K562 (cell line): Measurements from ENCODE around the gene ARF1. TPM values are rescaled to one million over a fixed set of nuclear protein-coding genes. Genes with fewer than 3 reads are reported as not detected.

Experiments
- C11orf30 ChIP-seq: fragments of 450-650 bp; IDR thresholded peaks from 2 replicates; pipeline ENCODE4 v1.6.1; 2016; ENCODE audit warnings: low read depth, mild to moderate bottlenecking
- CBFB ChIP-seq: sonication (generic); formaldehyde crosslinking; IDR thresholded peaks from 2 replicates; pipeline ENCODE4 v1.4.0; 2020; ENCODE audit warnings: mild to moderate bottlenecking, missing genetic modification reagents
- CCNT2 ChIP-seq: IDR thresholded peaks from 2 replicates; pipeline ENCODE4 v1.6.1; 2011; ENCODE audit warnings: borderline replicate concordance, low read depth, mild to moderate bottlenecking, moderate library complexity, mixed read lengths, low read length; ENCODE audit not compliant: insufficient read length; ENCODE audit errors: extremely low read depth
- CREB1 ChIP-seq, 2 experiments: sonication (generic) in 1 of 2; formaldehyde crosslinking in 1 of 2; IDR thresholded peaks; 2 replicates each; pipeline versions ENCODE4 v1.6.1 to v1.8.0; 2012 to 2022; ENCODE audit warnings: inconsistent platforms in 1 of 2, mild to moderate bottlenecking in 1 of 2, missing genetic modification reagents in 1 of 2, moderate library complexity in 1 of 2
- EP300 ChIP-seq: IDR thresholded peaks from 2 replicates; pipeline ENCODE4 v1.6.1; 2012; ENCODE audit warnings: low read length, improper control_type of control experiment
- HDAC1 ChIP-seq, 2 experiments: fragments of 450-650 bp; IDR thresholded peaks; 2 replicates each; pipeline ENCODE4 v1.6.1; 2016 to 2017; ENCODE audit warnings: inconsistent platforms in 1 of 2, mild to moderate bottlenecking in 1 of 2, moderate library complexity in 1 of 2
- HMG20A ChIP-seq: fragments of 450-650 bp; formaldehyde crosslinking; conservative IDR thresholded peaks from 2 replicates; pipeline ENCODE4 v1.4.0; 2020; ENCODE audit warnings: mild to moderate bottlenecking, mixed read lengths
- KDM1A ChIP-seq, 2 experiments: fragments of 450-650 bp; IDR thresholded peaks; 2 replicates each; pipeline ENCODE4 v1.6.1; 2016; ENCODE audit warnings: mild to moderate bottlenecking in 2 of 2
- KLF13 ChIP-seq: fragments of 450-650 bp; IDR thresholded peaks from 2 replicates; pipeline ENCODE4 v1.6.1; 2016; ENCODE audit warnings: missing genetic modification characterization, low read depth, mild to moderate bottlenecking, missing compliant biosample characterization, moderate library complexity, borderline replicate concordance
- MBD2 ChIP-seq: sonication (generic); IDR thresholded peaks from 2 replicates; pipeline ENCODE4 v1.6.1; 2016; ENCODE audit warnings: low read depth, borderline replicate concordance
- NCOR1 ChIP-seq: fragments of 450-650 bp; IDR thresholded peaks from 2 replicates; pipeline ENCODE4 v1.6.1; 2016; ENCODE audit warnings: mild to moderate bottlenecking, moderate library complexity
- RUNX1 ChIP-seq: sonication (generic); IDR thresholded peaks from 2 replicates; pipeline ENCODE4 v1.6.1; 2016; ENCODE audit warnings: antibody characterized with exemption, low read depth
- SIX5 ChIP-seq, 2 experiments: IDR thresholded peaks; 2 replicates each; pipeline ENCODE4 v1.6.1; 2011; ENCODE audit warnings: low read length in 2 of 2, borderline replicate concordance in 1 of 2, low read depth in 1 of 2, mild to moderate bottlenecking in 1 of 2, moderate library complexity in 1 of 2; ENCODE audit not compliant: insufficient read depth in 1 of 2
- SMAD1 ChIP-seq: fragments of 150-350 bp; IDR thresholded peaks from 2 replicates; pipeline ENCODE4 v1.6.1; 2014; ENCODE audit warnings: low read length, low read depth; ENCODE audit not compliant: partially characterized antibody
- SOX6 ChIP-seq: fragments of 450-650 bp; IDR thresholded peaks from 2 replicates; pipeline ENCODE4 v1.6.1; 2014; ENCODE audit warnings: mild to moderate bottlenecking
- TBL1XR1 ChIP-seq, 2 experiments: IDR thresholded peaks; 2 replicates each; pipeline ENCODE4 v1.6.1; 2012; ENCODE audit warnings: improper control_type of control experiment in 2 of 2, low read length in 2 of 2, mild to moderate bottlenecking in 1 of 2
- TBP ChIP-seq: optimal IDR thresholded peaks from 2 replicates; pipeline ENCODE3; 2011; ENCODE audit warnings: low read depth, low read length, improper control_type of control experiment
- ZNF217 ChIP-seq: sonication (generic); formaldehyde crosslinking; IDR thresholded peaks from 2 replicates; pipeline ENCODE4 v1.8.0; 2022; ENCODE audit warnings: mild to moderate bottlenecking, missing genetic modification reagents
- ZNF77 ChIP-seq: fragments of 250-450 bp; sonication (Bioruptor Pico); IDR thresholded peaks from 2 replicates; pipeline ENCODE4 v1.5.0; 2020
- polyA plus RNA-seq, 8 experiments: library from polyadenylated mRNA; depleted of rRNA in 4 of 8; stranded (reverse) in 5 of 8; unstranded in 3 of 8; fragments of >200 nt; fragmentation: Nextera tagmentation in 2 of 8; fragmentation: Illumina TruSeq in 1 of 8; extraction: Ambion mirVana in 2 of 8; extraction: Trizol in 1 of 8; gene quantifications; 2 replicates each; pipeline versions ENCODE4 v1.2.1 to v1.2.3, GENCODE V29; 2011 to 2014; ENCODE audit warnings: inconsistent platforms in 1 of 8, missing spikeins in 1 of 8
- total RNA-seq, 7 experiments: library from RNA; depleted of rRNA in 6 of 7; stranded (reverse); fragments of >200 nt in 6 of 7; fragmentation: Illumina TruSeq in 2 of 7; extraction: Trizol in 2 of 7; gene quantifications; 2 replicates each; pipeline versions ENCODE4 v1.2.1 to v1.2.3, GENCODE V29; 2011 to 2021; ENCODE audit warnings: low replicate concordance in 1 of 7
- TF ChIP-seq, protein P1 (sequence below): IDR thresholded peaks from 3 replicates; pipeline ENCODE4 v1.6.1; 2011; ENCODE audit warnings: borderline replicate concordance, mild to moderate bottlenecking, moderate library complexity; ENCODE audit not compliant: insufficient read length; ENCODE audit errors: extremely low read depth
- TF ChIP-seq, protein P2 (sequence below): sonication (generic); formaldehyde crosslinking; IDR thresholded peaks from 2 replicates; pipeline ENCODE4 v1.9.0; 2022; ENCODE audit warnings: mild to moderate bottlenecking, missing genetic modification reagents
- TF ChIP-seq, protein P3 (sequence below), 2 experiments: fragments of 450-650 bp; IDR thresholded peaks; 2 replicates each; pipeline ENCODE4 v1.6.1; 2016

Gene ARF1
- total and polyA plus RNA-seq, 9 of the 15 experiments (the other 6 are each of a cell fraction or from before 2014, with no cell fraction given) = 69.8 to 593 (median 325) TPM

DNA sequence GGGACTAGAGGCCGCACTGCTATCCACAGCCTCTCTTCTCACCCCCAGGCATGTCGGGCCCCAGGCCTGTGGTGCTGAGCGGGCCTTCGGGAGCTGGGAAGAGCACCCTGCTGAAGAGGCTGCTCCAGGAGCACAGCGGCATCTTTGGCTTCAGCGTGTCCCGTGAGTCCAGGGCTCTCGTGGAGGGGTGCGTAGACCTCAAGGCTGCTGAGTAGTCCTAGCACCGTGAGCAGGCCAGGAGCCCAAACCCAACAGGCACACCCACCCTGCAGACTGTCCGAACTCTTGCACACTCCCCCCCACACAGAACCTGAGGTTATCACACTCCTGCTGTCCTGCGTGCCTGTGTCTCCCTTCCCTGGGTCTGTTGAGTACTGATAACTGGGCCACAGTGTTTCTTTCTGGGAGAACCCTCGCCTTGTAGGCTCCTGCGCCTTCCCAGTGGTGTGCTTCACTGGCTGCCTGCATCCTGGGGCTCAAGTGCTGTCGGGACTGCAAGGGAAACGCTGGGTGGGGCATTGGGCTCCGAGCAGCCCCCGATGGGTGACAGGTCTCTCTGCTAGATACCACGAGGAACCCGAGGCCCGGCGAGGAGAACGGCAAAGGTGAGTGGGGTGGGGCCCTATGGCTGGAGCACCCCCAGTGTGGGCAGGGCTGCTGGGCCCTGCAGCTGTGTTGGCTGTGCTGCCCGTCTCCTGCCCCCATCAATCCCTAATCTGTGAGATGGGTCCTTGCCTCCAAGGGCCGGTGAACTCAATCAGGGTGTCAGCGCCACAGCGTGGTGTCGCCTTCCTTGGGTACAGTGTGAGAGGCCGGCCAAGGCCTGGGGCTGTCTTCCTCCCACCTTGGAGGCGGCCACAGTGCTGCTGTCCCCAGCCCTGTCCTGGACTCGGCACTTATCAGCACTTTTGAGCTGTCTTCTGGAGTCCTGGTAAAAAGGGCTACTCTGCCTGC lies 63.2 kb downstream of the ARF1 start (continued):
- peak in 1 of 2 experiments; percentile 81; a peak in 3 of 4 replicates for TF ChIP-seq KDM1A (IDR thresholded peaks at IDR 0.05)
- no peak for TF ChIP-seq ZNF77 (CRISPR knock-in tag)
- peak; percentile 89 for TF ChIP-seq EP300
- peak in 1 of 2 experiments; percentile 97; a peak in 2 of 4 replicates for TF ChIP-seq HDAC1 (IDR thresholded peaks at IDR 0.05)
- TF ChIP-seq HMG20A (CRISPR knock-in tag) = no peak
- peak; percentile 46; the same call in 1 of the 2 replicates for TF ChIP-seq KLF13
- TF ChIP-seq RUNX1 = peak; percentile 83; the same call in 1 of the 2 replicates
- TF ChIP-seq C11orf30 = no peak
- peak; percentile 65 for TF ChIP-seq CREB1 (IDR thresholded peaks at IDR 0.05)
- TF ChIP-seq CREB1 (CRISPR knock-in tag; IDR thresholded peaks at IDR 0.05) = 0 out of 2 replicates have a peak, but pooled peaks have one; percentile 12
- TF ChIP-seq SMAD1 = peak; percentile 36
- TF ChIP-seq TBL1XR1 (IDR thresholded peaks at IDR 0.05; ENCODE audit: low read length in 2 of 2) = peak; percentile 26 to 92; a peak in 2 of 4 replicates
- TF ChIP-seq, protein P1, sequence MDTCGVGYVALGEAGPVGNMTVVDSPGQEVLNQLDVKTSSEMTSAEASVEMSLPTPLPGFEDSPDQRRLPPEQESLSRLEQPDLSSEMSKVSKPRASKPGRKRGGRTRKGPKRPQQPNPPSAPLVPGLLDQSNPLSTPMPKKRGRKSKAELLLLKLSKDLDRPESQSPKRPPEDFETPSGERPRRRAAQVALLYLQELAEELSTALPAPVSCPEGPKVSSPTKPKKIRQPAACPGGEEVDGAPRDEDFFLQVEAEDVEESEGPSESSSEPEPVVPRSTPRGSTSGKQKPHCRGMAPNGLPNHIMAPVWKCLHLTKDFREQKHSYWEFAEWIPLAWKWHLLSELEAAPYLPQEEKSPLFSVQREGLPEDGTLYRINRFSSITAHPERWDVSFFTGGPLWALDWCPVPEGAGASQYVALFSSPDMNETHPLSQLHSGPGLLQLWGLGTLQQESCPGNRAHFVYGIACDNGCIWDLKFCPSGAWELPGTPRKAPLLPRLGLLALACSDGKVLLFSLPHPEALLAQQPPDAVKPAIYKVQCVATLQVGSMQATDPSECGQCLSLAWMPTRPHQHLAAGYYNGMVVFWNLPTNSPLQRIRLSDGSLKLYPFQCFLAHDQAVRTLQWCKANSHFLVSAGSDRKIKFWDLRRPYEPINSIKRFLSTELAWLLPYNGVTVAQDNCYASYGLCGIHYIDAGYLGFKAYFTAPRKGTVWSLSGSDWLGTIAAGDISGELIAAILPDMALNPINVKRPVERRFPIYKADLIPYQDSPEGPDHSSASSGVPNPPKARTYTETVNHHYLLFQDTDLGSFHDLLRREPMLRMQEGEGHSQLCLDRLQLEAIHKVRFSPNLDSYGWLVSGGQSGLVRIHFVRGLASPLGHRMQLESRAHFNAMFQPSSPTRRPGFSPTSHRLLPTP = no peak
- TF ChIP-seq CBFB (CRISPR knock-in tag) = peak; percentile 52; the same call in 1 of the 2 replicates
- no peak for TF ChIP-seq ZNF217
- no peak for TF ChIP-seq SIX5 (IDR thresholded peaks at IDR 0.05; ENCODE audit: borderline replicate concordance in 1 of 2, insufficient read depth in 1 of 2, low read depth in 1 of 2, low read length in 2 of 2)
- peak; percentile 96 for TF ChIP-seq NCOR1
- peak; percentile 32 for TF ChIP-seq TBP
- peak; percentile 43; the same call in 1 of the 2 replicates for TF ChIP-seq MBD2
- TF ChIP-seq, protein P2, sequence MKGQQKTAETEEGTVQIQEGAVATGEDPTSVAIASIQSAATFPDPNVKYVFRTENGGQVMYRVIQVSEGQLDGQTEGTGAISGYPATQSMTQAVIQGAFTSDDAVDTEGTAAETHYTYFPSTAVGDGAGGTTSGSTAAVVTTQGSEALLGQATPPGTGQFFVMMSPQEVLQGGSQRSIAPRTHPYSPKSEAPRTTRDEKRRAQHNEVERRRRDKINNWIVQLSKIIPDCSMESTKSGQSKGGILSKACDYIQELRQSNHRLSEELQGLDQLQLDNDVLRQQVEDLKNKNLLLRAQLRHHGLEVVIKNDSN (CRISPR knock-in tag) = peak; percentile 33; the same call in 1 of the 2 replicates
- TF ChIP-seq SOX6 = peak; percentile 92
- peak; percentile 83 for TF ChIP-seq CCNT2
- TF ChIP-seq, protein P3, sequence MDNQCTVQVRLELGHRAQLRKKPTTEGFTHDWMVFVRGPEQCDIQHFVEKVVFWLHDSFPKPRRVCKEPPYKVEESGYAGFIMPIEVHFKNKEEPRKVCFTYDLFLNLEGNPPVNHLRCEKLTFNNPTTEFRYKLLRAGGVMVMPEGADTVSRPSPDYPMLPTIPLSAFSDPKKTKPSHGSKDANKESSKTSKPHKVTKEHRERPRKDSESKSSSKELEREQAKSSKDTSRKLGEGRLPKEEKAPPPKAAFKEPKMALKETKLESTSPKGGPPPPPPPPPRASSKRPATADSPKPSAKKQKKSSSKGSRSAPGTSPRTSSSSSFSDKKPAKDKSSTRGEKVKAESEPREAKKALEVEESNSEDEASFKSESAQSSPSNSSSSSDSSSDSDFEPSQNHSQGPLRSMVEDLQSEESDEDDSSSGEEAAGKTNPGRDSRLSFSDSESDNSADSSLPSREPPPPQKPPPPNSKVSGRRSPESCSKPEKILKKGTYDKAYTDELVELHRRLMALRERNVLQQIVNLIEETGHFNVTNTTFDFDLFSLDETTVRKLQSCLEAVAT (IDR thresholded peaks at IDR 0.05) = peak in 1 of 2 experiments; percentile 66; a peak in 1 of 4 replicates
